PC-3 (cell line): Measurements from ENCODE around the gene KCTD12. TPM values are rescaled to one million over a fixed set of nuclear protein-coding genes. Genes with fewer than 3 reads are reported as not detected.

Experiments
- ATAC-seq: fragments of 200-7000 bp; cut with Tn5 transposase; 2 replicates; pipeline ENCODE4 v1.9.1; 2020; ENCODE audit warnings: mild to moderate bottlenecking, moderate library complexity
- BruUV-seq: library from RNA; stranded (reverse); fragments of 400-500 nt; replicated peaks from 2 replicates; lab custom pipeline; 2021; lab: Mats Ljungman, UMichigan
- CTCF ChIA-PET: fragments of 300-600 bp; sonication (Branson Sonifier 250); formaldehyde crosslinking; loops from one replicate; lab custom pipeline; 2022; ENCODE audit warnings: antibody characterized with exemption; lab: Charles Lee
- POLR2A ChIA-PET: fragments of 300-600 bp; sonication (Branson Sonifier 250); formaldehyde crosslinking; loops from one replicate; lab custom pipeline; 2022; ENCODE audit warnings: antibody characterized with exemption; ENCODE audit not compliant: unreplicated experiment; lab: Charles Lee
- DNase-seq: peaks from one replicate; pipeline ENCODE4 v3.0.0-alpha.2; 2015
- H2AFZ ChIP-seq: fragments of 300-600 bp; sonication (generic); 2 replicates; pipeline ENCODE4 v1.6.0; 2016; ENCODE audit warnings: antibody characterized with exemption, low read length
- H3F3A ChIP-seq: fragments of 300-600 bp; sonication (generic); one replicate; pipeline ENCODE4 v1.6.0; 2017; ENCODE audit warnings: antibody characterized with exemption, low read length, control low read depth, mild to moderate bottlenecking; ENCODE audit not compliant: unreplicated experiment
- H3K27ac ChIP-seq: fragments of 300-600 bp; sonication (generic); 2 replicates; pipeline ENCODE4 v1.5.1; 2016; ENCODE audit warnings: mild to moderate bottlenecking, low read length
- H3K27me3 ChIP-seq: fragments of 300-600 bp; sonication (generic); 2 replicates; pipeline ENCODE4 v1.6.1; 2016; ENCODE audit warnings: low read length, mixed read lengths
- H3K36me3 ChIP-seq: fragments of 300-600 bp; sonication (generic); 2 replicates; pipeline ENCODE4 v1.6.1; 2016; ENCODE audit warnings: low read depth, mixed run types, low read length, mixed read lengths
- H3K4me1 ChIP-seq: fragments of 300-600 bp; sonication (generic); 2 replicates; pipeline ENCODE4 v1.5.1; 2016; ENCODE audit warnings: low read length; ENCODE audit not compliant: insufficient read depth
- H3K4me2 ChIP-seq: fragments of 300-600 bp; sonication (generic); 2 replicates; pipeline ENCODE4 v1.6.0; 2016; ENCODE audit warnings: low read length
- H3K4me3 ChIP-seq: fragments of 300-600 bp; sonication (generic); 2 replicates; pipeline ENCODE4 v1.5.1; 2016; ENCODE audit warnings: mild to moderate bottlenecking, low read length, mixed read lengths
- H3K79me2 ChIP-seq: fragments of 300-600 bp; sonication (generic); 2 replicates; pipeline ENCODE4 v1.6.1; 2017; ENCODE audit warnings: low read length, mixed read lengths
- H3K9ac ChIP-seq: fragments of 300-600 bp; sonication (generic); 2 replicates; pipeline ENCODE4 v1.6.0; 2016; ENCODE audit warnings: mild to moderate bottlenecking, low read length
- H3K9me2 ChIP-seq: fragments of 300-600 bp; sonication (generic); replicated peaks from 2 replicates; pipeline ENCODE4 v1.6.1; 2016; ENCODE audit warnings: mixed run types, low read length, mixed read lengths
- H3K9me3 ChIP-seq: fragments of 300-600 bp; sonication (generic); 2 replicates; pipeline ENCODE4 v1.6.1; 2016; ENCODE audit warnings: low read length, mixed read lengths
- H4K20me1 ChIP-seq: fragments of 300-600 bp; sonication (generic); 2 replicates; pipeline ENCODE4 v1.6.1; 2016; ENCODE audit warnings: low read length, mixed read lengths
- CTCF ChIP-seq: fragments of 300-600 bp; sonication (generic); conservative IDR thresholded peaks from 2 replicates; pipeline ENCODE4 v1.5.1; 2017; ENCODE audit warnings: antibody characterized with exemption, low read depth, mild to moderate bottlenecking, low read length
- EZH2 ChIP-seq: fragments of 300-600 bp; sonication (generic); IDR thresholded peaks from one replicate; pipeline ENCODE4 v1.6.1; 2017; ENCODE audit warnings: antibody characterized with exemption, mild to moderate bottlenecking, low read length; ENCODE audit not compliant: unreplicated experiment
- EZH2phosphoT487 ChIP-seq: fragments of 300-600 bp; sonication (generic); IDR thresholded peaks from 2 replicates; pipeline ENCODE4 v1.6.1; 2018; ENCODE audit warnings: mild to moderate bottlenecking, antibody characterized with exemption, low read length, borderline replicate concordance
- intact Hi-C: fragments of 100-400 bp; cut with micrococcal nuclease; formaldehyde crosslinking; loops from 2 replicates; pipeline ENCODE4 v1.9.0; 2023
- total RNA-seq: library from RNA; depleted of rRNA; stranded (reverse); fragments of >200 nt; gene quantifications from 2 replicates; pipeline ENCODE4 v1.2.3, GENCODE V29; 2014

Gene KCTD12
- total RNA-seq, 1 experiment from 2014 or later = 7.0 TPM

- Histone ChIP-seq H3F3A (no peaks in the 10 kb centered on the region), H3K9me2 (no peaks in the 10 kb centered on the region), H3K4me2 (peak overlapping the region; percentile 95), H3K4me1 (peaks cover 23% of the 10 kb centered on the region), H2AFZ (peak overlapping the region; percentile 92; the same call in 1 of the 2 replicates), H3K36me3 (no peaks in the 10 kb centered on the region), H4K20me1 (no peaks in the 10 kb centered on the region), H3K4me3 (peak overlapping the region; percentile 80), H3K27me3 (no peaks in the 10 kb centered on the region), H3K9me3 (no peaks in the 10 kb centered on the region), H3K79me2 (peaks cover 15% of the 10 kb centered on the region), H3K9ac (0 out of 2 replicates have a peak overlapping the region, but pooled peaks have one; percentile 66), H3K27ac (no peak overlapping the region)
- BruUV-seq = TSS peak; percentile 47
- no peak for TF ChIP-seq CTCF
- TF ChIP-seq EZH2phosphoT487 = no peak
- no peak for TF ChIP-seq EZH2
- intact Hi-C loops = no loop called here
- no peak for ATAC-seq
- ChIA-PET POLR2A (interaction anchor here (0.6 kb wide), 1 partner anchor 216 kb away, joined by 6 read pairs; no protein-coding TSS in a partner anchor), CTCF (interaction anchor here (0.6 to 1.6 kb wide), 3 partner anchors 62 to 216 kb away, joined by 5 to 9 read pairs (median 7); no protein-coding TSS in a partner anchor)
- peak; percentile 16 for DNase-seq
Measured at GRCh38 chr13:76884186-76884906, 1.9 kb downstream of the KCTD12 start.

GRCh38 chr13:76883236-76883635, 3.0 kb downstream of the KCTD12 start:
- Histone ChIP-seq H3K27ac (no peak overlapping the region), H3K9me3 (no peaks in the 10 kb centered on the region), H3K27me3 (no peaks in the 10 kb centered on the region), H3K4me1 (peaks cover 29% of the 10 kb centered on the region), H3K79me2 (peaks cover 15% of the 10 kb centered on the region), H3K4me2 (0 out of 2 replicates have a peak overlapping the region, but pooled peaks have one; percentile 10), H3K4me3 (no peak overlapping the region), H4K20me1 (no peaks in the 10 kb centered on the region), H3F3A (no peaks in the 10 kb centered on the region), H3K36me3 (no peaks in the 10 kb centered on the region), H3K9ac (no peak overlapping the region), H2AFZ (no peak overlapping the region), H3K9me2 (no peaks in the 10 kb centered on the region)
- no peak for TF ChIP-seq EZH2
- no peak for TF ChIP-seq CTCF
- TF ChIP-seq EZH2phosphoT487 = no peak
- BruUV-seq = no TSS peak
- POLR2A ChIA-PET = no interaction called here
- DNase-seq (no peak), ATAC-seq (no peak)
- CTCF ChIA-PET = no interaction called here
- intact Hi-C loops = no loop called here

GRCh38 chr13:76882431-76882830, 3.8 kb downstream of the KCTD12 start:
- ChIA-PET POLR2A (no interaction called here), CTCF (no interaction called here)
- DNase-seq (no peak), ATAC-seq (no peak)
- Histone ChIP-seq H3K36me3 (no peaks in the 10 kb centered on the region), H3K27me3 (no peaks in the 10 kb centered on the region), H3F3A (no peaks in the 10 kb centered on the region), H3K9ac (no peak overlapping the region), H3K79me2 (peaks cover 15% of the 10 kb centered on the region), H3K27ac (no peak overlapping the region), H4K20me1 (no peaks in the 10 kb centered on the region), H3K4me1 (peaks cover 29% of the 10 kb centered on the region), H3K9me3 (no peaks in the 10 kb centered on the region), H3K4me2 (no peak overlapping the region), H3K4me3 (no peak overlapping the region), H2AFZ (no peak overlapping the region), H3K9me2 (no peaks in the 10 kb centered on the region)
- intact Hi-C loops = no loop called here
- BruUV-seq = no TSS peak
- no peak for TF ChIP-seq CTCF
- TF ChIP-seq EZH2 = no peak
- no peak for TF ChIP-seq EZH2phosphoT487
